Endodermal cell (in vitro differentiated cells): ENCODE measurements around the gene PLA1A. TPM values are rescaled to one million over a fixed set of nuclear protein-coding genes. Genes with fewer than 3 reads are reported as not detected.

Source experiments
- DNase-seq: peaks from one replicate; pipeline ENCODE4 v3.0.0-alpha.2; 2017
- H3K27ac ChIP-seq: 2 replicates; pipeline ENCODE4 v1.5.1; 2013; ENCODE audit warnings: mild to moderate bottlenecking, low read depth, low read length, moderate library complexity
- H3K27me3 ChIP-seq: 2 replicates; pipeline ENCODE4 v1.6.1; 2013; ENCODE audit warnings: mild to moderate bottlenecking, low read length, moderate library complexity; ENCODE audit not compliant: insufficient read depth, control insufficient read depth, poor library complexity, severe bottlenecking
- H3K36me3 ChIP-seq: 2 replicates; pipeline ENCODE4 v1.7.0; 2013; ENCODE audit warnings: mild to moderate bottlenecking, low read length, moderate library complexity; ENCODE audit not compliant: control insufficient read depth, insufficient read depth
- H3K4me1 ChIP-seq: one replicate; pipeline ENCODE4 v1.7.0; 2013; ENCODE audit warnings: low read length; ENCODE audit not compliant: control insufficient read depth, insufficient read depth
- H3K4me3 ChIP-seq: 2 replicates; pipeline ENCODE4 v1.5.1; 2013; ENCODE audit warnings: mild to moderate bottlenecking, low read length, moderate library complexity
- H3K9ac ChIP-seq: 2 replicates; pipeline ENCODE4 v1.6.1; 2013; ENCODE audit warnings: mild to moderate bottlenecking, low read length, moderate library complexity; ENCODE audit not compliant: poor library complexity, severe bottlenecking; ENCODE audit errors: extremely low read depth
- H3K9me3 ChIP-seq: 2 replicates; pipeline ENCODE4 v1.6.1; 2013; ENCODE audit warnings: mild to moderate bottlenecking, low read length, moderate library complexity; ENCODE audit not compliant: control insufficient read depth
- H3K27ac Mint-ChIP-seq: 2 replicates; pipeline ENCODE4 v1.8.0; 2020; ENCODE audit warnings: mixed read lengths
- H3K27me3 Mint-ChIP-seq: 2 replicates; pipeline ENCODE4 v1.8.0; 2021; ENCODE audit warnings: mild to moderate bottlenecking, mixed read lengths; ENCODE audit not compliant: insufficient read depth
- H3K36me3 Mint-ChIP-seq: 2 replicates; pipeline ENCODE4 v1.8.0; 2020; ENCODE audit warnings: low read depth, mixed read lengths
- H3K4me1 Mint-ChIP-seq: 2 replicates; pipeline ENCODE4 v1.8.0; 2020; ENCODE audit warnings: mixed read lengths
- H3K4me3 Mint-ChIP-seq: 2 replicates; pipeline ENCODE4 v1.8.0; 2020; ENCODE audit warnings: mild to moderate bottlenecking, moderate library complexity, mixed read lengths
- H3K9me3 Mint-ChIP-seq: 2 replicates; pipeline ENCODE4 v1.8.0; 2020; ENCODE audit warnings: mild to moderate bottlenecking, mixed read lengths
- CTCF ChIP-seq: fragments of 200-600 bp; sonication (generic); conservative IDR thresholded peaks from 2 replicates; pipeline ENCODE4 v1.5.0; 2021; ENCODE audit warnings: antibody characterized with exemption, mild to moderate bottlenecking
- WGBS, 2 experiments: methylation state at CpG; one replicate each; pipeline versions ENCODE4 v1.1.5 to v1.1.7; 2013; ENCODE audit warnings: missing lambda C conversion rate in 2 of 2, mixed read lengths in 1 of 2; ENCODE audit not compliant: insufficient coverage in 1 of 2, insufficient read length in 1 of 2; 5-methylcytosine and 5-hydroxymethylcytosine counted together
- total RNA-seq, 2 donors: library from RNA; stranded (reverse); fragmentation: NEBNext Ultra II Directional in 1 of 2; extraction: Animal tissue kit (Norgen Biotek cat#: 25700) in 1 of 2; gene quantifications; 2 replicates in 1 of 2; 3 replicates in 1 of 2; pipeline ENCODE4 v1.2.1, GENCODE V29; 2021

The PLA1A gene
- total RNA-seq, 2 donors from 2014 or later, result 2.4 to 5.3 TPM

- no peak overlapping the region for H3K27ac Mint-ChIP-seq
These were observed 28.5 kb downstream of the PLA1A start for GRCh38 chr3:119626196-119626595.

GRCh38 chr3:119627461-119627860 is 29.8 kb downstream of the PLA1A start:
- peaks cover 4% of the 10 kb centered on the region for H3K27me3 Mint-ChIP-seq
- H3K9me3 Mint-ChIP-seq, result no peaks in the 10 kb centered on the region
- H3K36me3 ChIP-seq, result no peaks in the 10 kb centered on the region
- no peak overlapping the region for H3K4me3 ChIP-seq
- H3K4me3 Mint-ChIP-seq, result no peak overlapping the region
- WGBS, 2 experiments, result 90 to 95% methylated on average over 7 to 8 of the region's 8 CpGs
- H3K4me1 ChIP-seq, result peaks cover 3% of the 10 kb centered on the region
- no peak overlapping the region for H3K9ac ChIP-seq
- H3K4me1 Mint-ChIP-seq, result peaks cover 15% of the 10 kb centered on the region
- no peaks in the 10 kb centered on the region for H3K36me3 Mint-ChIP-seq
- no peaks in the 10 kb centered on the region for H3K27me3 ChIP-seq
- peaks cover 4% of the 10 kb centered on the region for H3K9me3 ChIP-seq
- DNase-seq, result no peak
- H3K27ac ChIP-seq, result no peak overlapping the region
- H3K27ac Mint-ChIP-seq, result no peak overlapping the region
- TF ChIP-seq CTCF, result no peak

More at GRCh38 chr3:119626196-119626595, 28.5 kb downstream of the PLA1A start:
- no peak for DNase-seq
- no peak overlapping the region for H3K4me3 Mint-ChIP-seq
- Histone ChIP-seq H3K36me3 (no peaks in the 10 kb centered on the region), H3K9ac (no peak overlapping the region), H3K9me3 (peaks cover 4% of the 10 kb centered on the region), H3K27me3 (no peaks in the 10 kb centered on the region), H3K4me3 (no peak overlapping the region), H3K4me1 (peaks cover 3% of the 10 kb centered on the region), H3K27ac (no peak overlapping the region)
- no peaks in the 10 kb centered on the region for H3K36me3 Mint-ChIP-seq
- H3K4me1 Mint-ChIP-seq, result peaks cover 15% of the 10 kb centered on the region
- H3K9me3 Mint-ChIP-seq, result no peaks in the 10 kb centered on the region
- H3K27me3 Mint-ChIP-seq, result peaks cover 4% of the 10 kb centered on the region
- TF ChIP-seq CTCF, result no peak
- 92% methylated on average over 1 of the region's 1 CpG; no CpG with 5 or more reads in 1 of the 2 experiments for WGBS, 2 experiments

GRCh38 chr3:119628390-119628789 is 30.7 kb downstream of the PLA1A start:
- H3K27me3 Mint-ChIP-seq, result peaks cover 4% of the 10 kb centered on the region
- H3K4me3 Mint-ChIP-seq, result no peak overlapping the region
- no peak overlapping the region for H3K27ac ChIP-seq
- no peaks in the 10 kb centered on the region for H3K9me3 Mint-ChIP-seq
- H3K27ac Mint-ChIP-seq, result no peak overlapping the region
- TF ChIP-seq CTCF, result no peak
- H3K4me1 ChIP-seq, result peaks cover 3% of the 10 kb centered on the region
- H3K9me3 ChIP-seq, result peaks cover 4% of the 10 kb centered on the region
- H3K27me3 ChIP-seq, result no peaks in the 10 kb centered on the region
- H3K36me3 Mint-ChIP-seq, result no peaks in the 10 kb centered on the region
- WGBS, 2 experiments, result 95 to 96% methylated on average over 3 to 4 of the region's 4 CpGs
- H3K4me1 Mint-ChIP-seq, result peaks cover 15% of the 10 kb centered on the region
- DNase-seq, result no peak
- H3K9ac ChIP-seq, result no peak overlapping the region
- H3K4me3 ChIP-seq, result no peak overlapping the region
- H3K36me3 ChIP-seq, result no peaks in the 10 kb centered on the region
